HUES6 (cell line): ENCODE measurements around the gene PHLDA1.

Experiments
- H3K27ac ChIP-seq: 2 replicates; pipeline ENCODE4 v1.7.0; 2013; ENCODE audit warnings: low read depth, mild to moderate bottlenecking, low read length, inconsistent platforms
- H3K27me3 ChIP-seq: 2 replicates; pipeline ENCODE4 v1.6.1; 2013; ENCODE audit warnings: low read length; ENCODE audit not compliant: control insufficient read depth, insufficient read depth
- H3K36me3 ChIP-seq: 2 replicates; pipeline ENCODE4 v1.6.1; 2013; ENCODE audit warnings: low read length; ENCODE audit not compliant: control insufficient read depth, insufficient read depth
- H3K4me1 ChIP-seq: 2 replicates; pipeline ENCODE4 v1.6.1; 2013; ENCODE audit warnings: low read length; ENCODE audit not compliant: control insufficient read depth, insufficient read depth
- H3K4me3 ChIP-seq: 2 replicates; pipeline ENCODE4 v1.5.1; 2013; ENCODE audit warnings: low read depth, low read length
- H3K9ac ChIP-seq: one replicate; pipeline ENCODE4 v1.6.1; 2013; ENCODE audit warnings: mild to moderate bottlenecking, low read length
- H3K9me3 ChIP-seq: 2 replicates; pipeline ENCODE4 v1.6.1; 2013; ENCODE audit warnings: low read depth, low read length; ENCODE audit not compliant: control insufficient read depth, insufficient read depth

Gene PHLDA1

DNA sequence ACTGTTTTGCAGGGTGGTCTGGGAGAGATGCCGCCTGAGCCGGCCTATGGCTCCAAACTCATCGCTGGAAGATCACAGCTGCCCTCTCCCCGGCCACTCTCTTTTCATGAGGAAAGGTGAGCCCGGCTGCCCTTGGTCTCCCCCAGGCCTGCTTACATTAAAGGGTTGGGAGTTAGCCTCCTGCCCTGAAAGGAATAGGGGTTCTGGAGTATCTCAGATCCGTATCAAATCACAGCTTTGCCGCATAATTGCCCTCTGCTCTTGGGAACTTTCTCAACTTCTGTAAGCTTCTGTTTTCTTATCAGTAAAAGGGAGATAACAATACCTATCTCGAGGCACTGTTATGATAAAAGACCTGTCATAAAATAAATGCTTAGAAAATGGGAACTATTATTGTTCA is 17.6 kb downstream of the PHLDA1 start:
- H3K4me1 ChIP-seq: peaks cover 42% of the 10 kb centered on the region
- H3K9ac ChIP-seq: no peak overlapping the region
- no peaks in the 10 kb centered on the region for H3K36me3 ChIP-seq
- H3K27me3 ChIP-seq: no peaks in the 10 kb centered on the region
- H3K4me3 ChIP-seq: no peak overlapping the region
- H3K9me3 ChIP-seq: no peaks in the 10 kb centered on the region
- no peak overlapping the region for H3K27ac ChIP-seq

DNA sequence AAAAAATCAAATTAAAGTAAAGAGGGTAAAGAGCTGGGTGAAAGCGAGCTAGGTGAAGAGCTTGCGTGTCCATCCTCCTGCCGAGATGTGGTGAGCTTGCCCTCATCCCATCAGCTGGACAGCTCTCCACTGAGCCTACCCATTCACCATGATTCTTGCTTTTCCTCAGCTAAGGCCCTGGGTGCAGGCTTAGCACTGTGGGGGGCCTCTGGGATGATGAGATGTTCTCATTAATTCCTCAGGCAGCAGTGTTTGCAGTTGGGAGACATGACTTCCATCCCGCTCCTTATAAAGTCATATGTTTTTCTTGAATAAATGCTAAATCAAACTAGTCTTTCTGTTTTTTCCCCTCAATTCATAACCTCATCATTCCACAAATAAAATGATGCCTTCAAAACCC is 18.0 kb downstream of the PHLDA1 start:
- H3K36me3 ChIP-seq: no peaks in the 10 kb centered on the region
- peaks cover 42% of the 10 kb centered on the region for H3K4me1 ChIP-seq
- H3K27me3 ChIP-seq: no peaks in the 10 kb centered on the region
- H3K9me3 ChIP-seq: no peaks in the 10 kb centered on the region
- no peak overlapping the region for H3K27ac ChIP-seq
- H3K9ac ChIP-seq: no peak overlapping the region
- H3K4me3 ChIP-seq: no peak overlapping the region

DNA sequence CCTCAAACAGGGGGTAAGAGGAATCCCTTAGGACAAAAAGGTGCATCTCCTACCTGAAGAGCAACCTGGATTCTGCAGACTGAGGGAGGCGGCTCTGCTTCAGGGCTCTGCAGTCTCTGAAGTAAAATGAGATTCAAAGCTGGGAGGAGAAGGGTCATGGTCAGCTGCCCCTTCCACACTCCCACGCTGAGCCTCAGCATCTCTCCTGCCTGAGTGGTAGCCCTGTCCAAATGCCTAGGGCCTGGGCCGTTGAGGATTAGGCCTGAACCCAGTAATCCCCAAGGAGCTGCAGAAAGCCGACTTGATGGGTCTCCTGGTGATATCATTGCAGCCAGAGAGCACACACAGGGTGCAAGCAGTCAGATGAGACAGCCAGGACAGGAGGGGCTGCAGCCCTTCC is 18.9 kb downstream of the PHLDA1 start:
- H3K4me1 ChIP-seq: peaks cover 42% of the 10 kb centered on the region
- no peak overlapping the region for H3K9ac ChIP-seq
- H3K27ac ChIP-seq: no peak overlapping the region
- no peaks in the 10 kb centered on the region for H3K27me3 ChIP-seq
- no peak overlapping the region for H3K4me3 ChIP-seq
- H3K36me3 ChIP-seq: no peaks in the 10 kb centered on the region
- no peaks in the 10 kb centered on the region for H3K9me3 ChIP-seq

DNA sequence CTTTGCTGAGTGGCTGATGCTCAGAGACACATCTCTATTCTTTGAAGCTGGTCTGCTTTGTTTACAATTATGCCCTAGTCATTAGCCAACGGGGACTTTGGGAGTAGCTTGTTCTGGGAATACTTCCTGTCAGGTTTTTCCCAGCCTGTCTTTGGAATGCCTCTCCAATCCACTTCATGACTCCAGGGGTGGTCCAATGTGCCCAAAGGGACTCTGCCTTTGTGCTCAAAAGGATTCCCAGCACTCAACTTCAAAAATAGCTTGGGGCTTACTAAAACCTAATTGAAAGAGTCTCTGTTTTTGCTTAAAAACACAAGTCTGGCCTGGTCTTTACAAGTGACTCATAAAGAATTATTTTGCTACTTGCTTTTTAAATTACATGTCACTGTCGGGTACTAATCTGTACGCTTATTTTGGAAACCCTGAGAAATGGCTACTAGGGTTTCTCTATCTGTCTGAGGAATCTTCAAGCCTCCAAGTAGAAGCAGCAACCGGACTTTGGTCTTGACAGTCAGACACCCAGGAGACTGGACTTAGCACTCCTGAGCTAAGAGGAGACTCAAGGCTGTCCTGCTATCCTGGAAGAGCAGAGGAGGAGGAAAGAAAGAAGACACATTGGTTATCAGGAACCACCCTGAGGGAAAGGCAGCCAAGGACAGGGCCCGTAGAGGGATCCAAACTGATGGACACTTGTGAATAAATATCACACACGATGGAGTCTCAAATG is 20.7 kb downstream of the PHLDA1 start:
- Histone ChIP-seq H3K27ac (peak overlapping the region; percentile 89; the same call in 1 of the 2 replicates), H3K4me3 (no peak overlapping the region), H3K9me3 (no peaks in the 10 kb centered on the region), H3K4me1 (peaks cover 47% of the 10 kb centered on the region), H3K27me3 (no peaks in the 10 kb centered on the region), H3K36me3 (no peaks in the 10 kb centered on the region), H3K9ac (peak overlapping the region; percentile 8)

DNA sequence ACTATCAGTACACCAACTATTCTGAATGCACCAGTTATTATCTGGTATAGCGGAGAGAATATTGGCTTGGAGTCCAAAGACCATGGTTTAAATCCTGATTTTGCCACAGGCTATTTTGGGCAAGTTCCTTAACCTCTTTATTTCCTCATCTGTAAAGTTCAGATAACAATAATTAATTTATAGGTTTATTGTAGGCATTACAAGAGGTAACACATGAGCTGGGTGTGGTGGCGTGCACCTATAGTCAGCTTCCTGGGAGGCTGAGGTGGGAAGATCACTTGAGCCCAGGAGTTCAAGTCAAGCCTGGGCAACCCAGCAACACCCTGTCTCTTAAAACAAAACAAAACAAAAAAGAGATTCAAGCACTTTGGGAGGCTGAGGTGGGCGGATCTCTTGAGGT is 23.1 kb downstream of the PHLDA1 start:
- Histone ChIP-seq H3K9me3 (peaks cover 10% of the 10 kb centered on the region), H3K9ac (no peak overlapping the region), H3K27me3 (no peaks in the 10 kb centered on the region), H3K36me3 (no peaks in the 10 kb centered on the region), H3K4me1 (peaks cover 40% of the 10 kb centered on the region), H3K27ac (no peak overlapping the region), H3K4me3 (no peak overlapping the region)

DNA sequence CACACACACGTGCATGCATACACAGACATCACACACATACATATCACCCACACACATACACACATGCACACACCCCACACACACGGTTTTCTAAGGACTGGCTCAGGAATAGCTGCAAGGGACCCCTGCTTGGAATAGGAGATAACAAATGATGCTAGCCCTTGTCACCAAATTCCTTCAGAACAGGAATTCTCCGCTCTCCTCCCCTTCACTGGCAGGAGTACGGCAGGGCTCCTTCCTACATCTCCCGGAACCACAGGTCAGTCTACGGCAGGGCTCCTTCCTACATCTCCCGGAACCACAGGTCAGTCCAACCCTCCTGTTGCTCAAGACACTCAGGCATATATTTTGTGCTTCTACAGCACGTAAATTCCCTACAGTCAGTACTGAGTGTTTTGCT is 23.9 kb downstream of the PHLDA1 start:
- H3K4me3 ChIP-seq: no peak overlapping the region
- no peak overlapping the region for H3K9ac ChIP-seq
- no peaks in the 10 kb centered on the region for H3K36me3 ChIP-seq
- no peaks in the 10 kb centered on the region for H3K27me3 ChIP-seq
- H3K27ac ChIP-seq: no peak overlapping the region
- peaks cover 40% of the 10 kb centered on the region for H3K4me1 ChIP-seq
- H3K9me3 ChIP-seq: peaks cover 10% of the 10 kb centered on the region

DNA sequence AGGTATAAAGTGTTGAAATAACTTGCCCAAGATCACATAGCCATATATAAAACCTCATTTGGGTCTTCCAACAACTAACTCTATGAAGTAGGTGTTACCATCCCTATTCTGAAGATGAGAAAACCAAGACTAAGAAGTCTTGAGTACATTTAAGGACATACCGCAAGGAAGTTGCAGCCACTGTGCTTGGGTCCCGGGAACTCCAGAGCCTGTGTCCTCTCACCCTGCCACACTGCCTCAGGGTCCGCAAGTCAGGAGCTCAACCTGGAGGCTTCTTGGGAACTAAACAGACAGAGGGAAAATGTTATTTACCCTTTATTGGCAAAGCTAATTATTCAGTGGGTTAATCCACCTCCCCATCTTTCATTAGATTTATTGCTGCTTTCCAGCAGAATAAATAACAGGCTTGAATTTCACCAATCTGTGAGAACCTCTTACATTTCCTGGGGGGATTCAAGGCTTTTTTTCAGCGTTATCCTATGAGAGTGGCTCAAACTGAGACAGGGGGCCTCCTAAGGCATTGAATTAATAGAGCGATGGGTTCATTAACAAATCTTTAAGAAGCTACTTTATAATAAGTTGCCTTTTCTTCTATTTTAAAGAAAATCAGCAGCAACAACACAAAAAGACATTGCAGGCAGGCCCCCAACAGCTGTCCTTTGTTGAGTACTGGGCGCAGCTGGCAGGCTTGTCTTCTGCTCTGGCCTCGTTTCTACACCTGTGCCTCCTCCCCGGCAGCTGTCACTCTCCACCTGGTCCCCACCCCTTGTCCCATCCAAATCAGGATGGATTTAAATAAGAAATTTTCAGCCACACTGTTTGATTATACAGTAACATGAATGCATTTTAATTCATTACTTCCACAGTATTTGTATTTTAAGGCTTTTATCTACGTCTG is 25.3 kb downstream of the PHLDA1 start:
- no peak overlapping the region for H3K27ac ChIP-seq
- H3K36me3 ChIP-seq: no peaks in the 10 kb centered on the region
- H3K4me3 ChIP-seq: no peak overlapping the region
- H3K4me1 ChIP-seq: peaks cover 35% of the 10 kb centered on the region
- no peak overlapping the region for H3K9ac ChIP-seq
- H3K27me3 ChIP-seq: no peaks in the 10 kb centered on the region
- H3K9me3 ChIP-seq: peaks cover 10% of the 10 kb centered on the region

DNA sequence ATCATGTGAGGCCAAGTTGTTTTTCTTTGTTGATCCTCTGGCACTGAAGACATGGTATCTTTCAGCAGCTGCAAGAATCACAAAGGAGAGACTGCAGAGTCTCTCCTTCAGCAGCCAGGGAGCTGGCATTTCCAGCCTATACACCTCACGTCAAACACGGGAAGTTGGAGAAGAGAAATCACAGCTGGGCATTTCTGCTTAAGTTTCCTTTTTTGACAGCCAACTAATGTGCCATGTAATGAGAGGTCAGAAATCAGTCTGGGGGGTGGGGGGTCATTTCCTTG is 28.3 kb downstream of the PHLDA1 start:
- Histone ChIP-seq H3K9me3 (peaks cover 10% of the 10 kb centered on the region), H3K4me3 (no peak overlapping the region), H3K27me3 (no peaks in the 10 kb centered on the region), H3K27ac (no peak overlapping the region), H3K9ac (no peak overlapping the region), H3K36me3 (no peaks in the 10 kb centered on the region), H3K4me1 (peaks cover 10% of the 10 kb centered on the region; the same call in 1 of the 2 replicates)

DNA sequence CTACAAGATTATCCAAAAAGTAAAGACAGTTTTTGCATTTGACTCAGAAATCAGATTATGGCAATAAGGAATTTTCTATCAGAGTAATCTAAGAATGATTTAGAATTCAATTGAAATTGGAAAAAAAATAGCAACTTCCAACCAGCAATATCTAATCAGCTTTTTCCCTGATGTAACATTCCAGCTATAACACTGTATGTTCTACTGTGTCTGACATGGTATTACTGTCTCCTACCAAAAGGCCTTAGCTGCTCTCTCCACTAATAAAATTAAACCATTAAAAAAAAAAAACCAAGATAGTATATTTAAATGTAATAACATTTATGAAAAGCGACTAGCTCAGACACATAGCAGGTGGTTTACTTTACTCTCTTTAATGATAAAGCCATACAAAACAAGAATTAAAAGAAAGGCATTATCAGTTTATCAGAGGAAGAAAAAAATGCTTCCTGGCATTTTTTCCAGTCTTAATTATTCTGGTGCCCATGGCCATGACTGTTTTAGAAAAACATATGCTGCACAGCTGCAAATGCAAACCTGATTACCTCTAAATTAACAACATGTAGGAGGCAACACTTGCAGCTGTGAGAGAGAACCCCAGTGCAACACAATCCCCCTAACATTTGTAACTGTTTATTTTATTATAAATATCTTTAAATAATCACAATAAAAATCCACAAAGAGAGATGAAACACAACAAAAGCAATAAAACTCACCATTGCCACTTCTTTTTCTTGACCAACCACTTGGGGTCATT is 28.8 kb downstream of the PHLDA1 start:
- no peaks in the 10 kb centered on the region for H3K36me3 ChIP-seq
- no peak overlapping the region for H3K4me3 ChIP-seq
- H3K27me3 ChIP-seq: no peaks in the 10 kb centered on the region
- H3K9me3 ChIP-seq: peaks cover 10% of the 10 kb centered on the region
- H3K4me1 ChIP-seq: peaks cover 6% of the 10 kb centered on the region; the same call in 1 of the 2 replicates
- no peak overlapping the region for H3K9ac ChIP-seq
- no peak overlapping the region for H3K27ac ChIP-seq

DNA sequence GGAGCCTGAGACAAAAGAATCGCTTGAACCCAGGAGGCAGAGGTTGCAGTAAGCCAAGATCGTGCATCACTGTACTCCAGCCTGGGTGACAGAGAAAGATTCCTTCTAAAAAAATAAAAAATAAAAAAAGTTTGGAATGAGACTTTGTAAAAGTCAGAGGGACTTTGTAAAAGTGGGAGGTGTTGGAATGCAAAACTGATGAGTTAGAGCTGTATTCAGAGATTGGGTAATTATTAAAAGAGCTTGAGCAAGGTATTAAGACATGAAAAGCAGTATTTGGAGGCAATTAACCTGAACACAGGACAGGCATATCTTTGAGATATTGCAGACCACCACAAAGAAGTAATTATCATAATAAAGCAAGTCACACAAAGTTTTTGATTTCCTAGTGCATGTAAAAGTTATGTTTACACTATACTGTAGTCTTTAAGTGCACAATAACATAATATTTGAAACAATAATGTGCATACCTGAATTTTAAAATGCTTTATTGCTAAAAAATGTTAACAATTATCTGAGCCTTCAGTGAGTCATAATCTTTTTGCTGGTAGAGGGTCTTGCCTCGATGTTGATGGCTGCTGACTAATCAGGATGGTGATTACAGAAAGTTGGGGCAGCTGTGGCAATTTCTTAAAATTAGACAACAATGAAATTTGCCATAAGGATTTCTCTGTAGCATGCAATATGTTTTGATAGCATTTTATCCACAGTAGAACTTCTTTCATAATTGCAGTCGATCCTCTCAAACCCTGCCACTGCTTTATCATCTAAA is 33.1 kb downstream of the PHLDA1 start:
- H3K27ac ChIP-seq: no peak overlapping the region

More for the DNA sequence above, 33.1 kb downstream of the PHLDA1 start:
- no peak overlapping the region for H3K4me3 ChIP-seq
- H3K9ac ChIP-seq: no peak overlapping the region
- H3K27me3 ChIP-seq: no peaks in the 10 kb centered on the region
- no peaks in the 10 kb centered on the region for H3K9me3 ChIP-seq
- H3K36me3 ChIP-seq: no peaks in the 10 kb centered on the region
- H3K4me1 ChIP-seq: peaks cover 6% of the 10 kb centered on the region
